Parathyroid adenoma (tissue), 2 donors: Measurements from ENCODE around the gene IL27RA.
"Not testable (repeated sequence)": the region's sequence is repeated elsewhere in the genome, so short reads cannot be mapped to it uniquely, and the experiment has no call there.

ENCODE experiments used
- H2AFZ ChIP-seq: fragments of 300-600 bp; sonication (generic); one replicate; pipeline ENCODE4 v1.7.0; 2017; ENCODE audit warnings: antibody characterized with exemption, mild to moderate bottlenecking
- H3K27ac ChIP-seq: fragments of 300-600 bp; sonication (generic); one replicate; pipeline ENCODE4 v1.7.0; 2017
- H3K27me3 ChIP-seq: fragments of 300-600 bp; sonication (generic); one replicate; pipeline ENCODE4 v1.7.0; 2017; ENCODE audit warnings: low read length; ENCODE audit not compliant: control insufficient read depth, insufficient read depth
- H3K36me3 ChIP-seq: fragments of 300-600 bp; sonication (generic); one replicate; pipeline ENCODE4 v1.7.0; 2017; ENCODE audit warnings: low read length; ENCODE audit not compliant: control insufficient read depth, insufficient read depth
- H3K4me1 ChIP-seq: fragments of 300-600 bp; sonication (generic); one replicate; pipeline ENCODE4 v1.7.0; 2017; ENCODE audit warnings: control low read depth
- H3K4me2 ChIP-seq: fragments of 300-600 bp; sonication (generic); one replicate; pipeline ENCODE4 v1.7.0; 2017; ENCODE audit warnings: low read length
- H3K4me3 ChIP-seq: fragments of 300-600 bp; sonication (generic); one replicate; pipeline ENCODE4 v1.7.0; 2017; ENCODE audit warnings: low read depth, low read length
- H3K79me2 ChIP-seq: fragments of 300-600 bp; sonication (generic); one replicate; pipeline ENCODE4 v1.7.0; 2017; ENCODE audit warnings: control low read depth
- H3K9ac ChIP-seq: fragments of 300-600 bp; sonication (generic); one replicate; pipeline ENCODE4 v1.7.0; 2017; ENCODE audit warnings: mild to moderate bottlenecking
- H3K9me3 ChIP-seq: fragments of 300-600 bp; sonication (generic); one replicate; pipeline ENCODE4 v1.7.0; 2017; ENCODE audit warnings: low read length; ENCODE audit not compliant: control insufficient read depth
- CTCF ChIP-seq: fragments of 300-600 bp; sonication (generic); IDR thresholded peaks from one replicate; pipeline ENCODE4 v1.7.0; 2017; ENCODE audit warnings: antibody characterized with exemption, mild to moderate bottlenecking
- donor health status: primary hyperparathyroidism.

Gene IL27RA

GRCh38 chr19:14006766-14007562, 24.6 kb upstream of the IL27RA start:
- peak overlapping the region; percentile 93 for H2AFZ ChIP-seq
- H3K4me3 ChIP-seq, result peak overlapping the region; percentile 95
- H3K4me1 ChIP-seq, result peaks cover 29% of the 10 kb centered on the region
- H3K4me2 ChIP-seq, result peak overlapping the region; percentile 98
- peak overlapping the region; percentile 92 for H3K27ac ChIP-seq
- H3K79me2 ChIP-seq, result no peaks in the 10 kb centered on the region
- peak overlapping the region; percentile 84 for H3K9ac ChIP-seq
- TF ChIP-seq CTCF, result no peak
- no peaks in the 10 kb centered on the region for H3K9me3 ChIP-seq
- H3K36me3 ChIP-seq, result no peaks in the 10 kb centered on the region
- H3K27me3 ChIP-seq, result no peaks in the 10 kb centered on the region

GRCh38 chr19:14012378-14012915, 19.1 kb upstream of the IL27RA start:
- H3K4me1 ChIP-seq, result no peaks in the 10 kb centered on the region
- H3K27ac ChIP-seq, result no peak overlapping the region
- no peaks in the 10 kb centered on the region for H3K79me2 ChIP-seq
- no peak overlapping the region for H3K4me3 ChIP-seq
- H3K4me2 ChIP-seq, result no peak overlapping the region
- no peaks in the 10 kb centered on the region for H3K36me3 ChIP-seq
- no peaks in the 10 kb centered on the region for H3K9me3 ChIP-seq
- no peak for TF ChIP-seq CTCF
- no peaks in the 10 kb centered on the region for H3K27me3 ChIP-seq
- no peak overlapping the region for H3K9ac ChIP-seq
- H2AFZ ChIP-seq, result no peak overlapping the region

GRCh38 chr19:14015524-14016035, 16.0 kb upstream of the IL27RA start:
- no peak for TF ChIP-seq CTCF
- Histone ChIP-seq H3K9me3 (no peaks in the 10 kb centered on the region), H3K79me2 (no peaks in the 10 kb centered on the region), H3K36me3 (no peaks in the 10 kb centered on the region), H2AFZ (no peak overlapping the region), H3K4me3 (no peak overlapping the region), H3K9ac (no peak overlapping the region), H3K27ac (no peak overlapping the region), H3K4me2 (no peak overlapping the region), H3K4me1 (no peaks in the 10 kb centered on the region), H3K27me3 (no peaks in the 10 kb centered on the region)

GRCh38 chr19:14019100-14019499, 12.5 kb upstream of the IL27RA start:
- Histone ChIP-seq H3K9ac (no peak overlapping the region), H3K36me3 (no peaks in the 10 kb centered on the region), H2AFZ (no peak overlapping the region), H3K27ac (no peak overlapping the region), H3K27me3 (no peaks in the 10 kb centered on the region), H3K9me3 (no peaks in the 10 kb centered on the region), H3K4me2 (no peak overlapping the region), H3K4me1 (peaks cover 15% of the 10 kb centered on the region), H3K79me2 (no peaks in the 10 kb centered on the region), H3K4me3 (no peak overlapping the region)
- TF ChIP-seq CTCF, result no peak

- not testable (repeated sequence) for H3K27ac ChIP-seq, H3K9me3 ChIP-seq, H3K36me3 ChIP-seq, H3K79me2 ChIP-seq, H3K4me3 ChIP-seq, H3K4me2 ChIP-seq, H3K27me3 ChIP-seq, H3K9ac ChIP-seq, H2AFZ ChIP-seq
- H3K4me1 ChIP-seq, result peaks cover 15% of the 10 kb centered on the region
These were observed 11.8 kb upstream of the IL27RA start for GRCh38 chr19:14019739-14020138.
